Neural cell (in vitro differentiated cells): ENCODE results near the gene ATP6V0A4. TPM values are rescaled to one million over a fixed set of nuclear protein-coding genes. Genes with fewer than 3 reads are reported as not detected.

Experiments used
- H2AFZ ChIP-seq: fragments of 200-600, 300-800 bp; sonication (generic), shearing (Covaris generic); 2 replicates; pipeline ENCODE4 v1.6.0; 2014; ENCODE audit warnings: low read depth, mild to moderate bottlenecking, antibody characterized with exemption, low read length, moderate library complexity
- H3F3A ChIP-seq: fragments of 200-600 bp; shearing (Covaris generic); 2 replicates; pipeline ENCODE4 v1.6.1; 2016; ENCODE audit warnings: mild to moderate bottlenecking, moderate library complexity, mixed read lengths, antibody characterized with exemption, low read length; ENCODE audit not compliant: insufficient read depth, poor library complexity, severe bottlenecking
- H3K27ac ChIP-seq: fragments of 200-600, 300-800 bp; sonication (generic), shearing (Covaris generic); 2 replicates; pipeline ENCODE4 v1.5.1; 2014; ENCODE audit warnings: mild to moderate bottlenecking, low read length, moderate library complexity
- H3K27me3 ChIP-seq: fragments of 300-800, 200-600 bp; sonication (generic), shearing (Covaris generic); 2 replicates; pipeline ENCODE4 v1.6.0; 2014; ENCODE audit warnings: mild to moderate bottlenecking, low read depth, low read length, moderate library complexity; ENCODE audit not compliant: insufficient read depth
- H3K36me3 ChIP-seq: fragments of 300-800, 200-600 bp; sonication (generic), shearing (Covaris generic); 2 replicates; pipeline ENCODE4 v1.5.1; 2014; ENCODE audit warnings: mild to moderate bottlenecking, antibody characterized with exemption, low read length, moderate library complexity; ENCODE audit not compliant: insufficient read depth
- H3K4me2 ChIP-seq: fragments of 300-800, 200-600 bp; sonication (generic), shearing (Covaris generic); 2 replicates; pipeline ENCODE4 v1.6.0; 2014; ENCODE audit warnings: mild to moderate bottlenecking, low read length
- H3K4me3 ChIP-seq: fragments of 300-800, 200-600 bp; sonication (generic), shearing (Covaris generic); 2 replicates; pipeline ENCODE4 v1.5.1; 2014; ENCODE audit warnings: mild to moderate bottlenecking, low read length, moderate library complexity
- H3K79me2 ChIP-seq: fragments of 200-600 bp; shearing (Covaris generic); replicated peaks from 2 replicates; pipeline ENCODE4 v1.6.0; 2014; ENCODE audit warnings: mild to moderate bottlenecking, low read length, moderate library complexity; ENCODE audit not compliant: insufficient read depth
- H3K9ac ChIP-seq: fragments of 300-800, 200-600 bp; sonication (generic), shearing (Covaris generic); 2 replicates; pipeline ENCODE4 v1.6.1; 2016; ENCODE audit warnings: mild to moderate bottlenecking, low read length, mixed read lengths
- H3K9me2 ChIP-seq: fragments of 200-600 bp; shearing (Covaris generic); 2 replicates; pipeline ENCODE4 v1.6.1; 2016; ENCODE audit warnings: mild to moderate bottlenecking, low read length, mixed read lengths; ENCODE audit not compliant: insufficient read depth
- H3K9me3 ChIP-seq: fragments of 200-600, 300-800 bp; sonication (generic), shearing (Covaris generic); 2 replicates; pipeline ENCODE4 v1.6.1; 2016; ENCODE audit warnings: mild to moderate bottlenecking, mixed run types, low read length, moderate library complexity, mixed read lengths
- H4K20me1 ChIP-seq: fragments of 200-600 bp; shearing (Covaris generic); 2 replicates; pipeline ENCODE4 v1.6.1; 2016; ENCODE audit warnings: mild to moderate bottlenecking, mixed run types; ENCODE audit not compliant: insufficient read depth
- EP300 ChIP-seq: fragments of 450-650 bp; conservative IDR thresholded peaks from 2 replicates; pipeline ENCODE4 v1.6.1; 2014; ENCODE audit warnings: antibody characterized with exemption, mild to moderate bottlenecking, moderate library complexity; ENCODE audit not compliant: poor library complexity, severe bottlenecking
- EZH2 ChIP-seq: fragments of 200-600, 300-800 bp; shearing (Covaris generic), sonication (generic); IDR thresholded peaks from 2 replicates; pipeline ENCODE4 v1.6.1; 2014; ENCODE audit warnings: antibody characterized with exemption, low read length, borderline replicate concordance, mild to moderate bottlenecking; ENCODE audit not compliant: insufficient read depth, poor library complexity, severe bottlenecking
- MXI1 ChIP-seq: fragments of 450-650 bp; conservative IDR thresholded peaks from 2 replicates; pipeline ENCODE4 v1.6.1; 2014; ENCODE audit warnings: antibody characterized with exemption, mild to moderate bottlenecking; ENCODE audit not compliant: poor library complexity, severe bottlenecking
- POLR2AphosphoS5 ChIP-seq: IDR thresholded peaks from 2 replicates; pipeline ENCODE4 v1.6.1; 2012
- RAD21 ChIP-seq: fragments of 450-650 bp; conservative IDR thresholded peaks from 2 replicates; pipeline ENCODE4 v1.6.1; 2014; ENCODE audit warnings: antibody characterized with exemption, mild to moderate bottlenecking, moderate library complexity
- SMC3 ChIP-seq: fragments of 450-650 bp; conservative IDR thresholded peaks from 2 replicates; pipeline ENCODE4 v1.6.1; 2014; ENCODE audit warnings: antibody characterized with exemption, mild to moderate bottlenecking, moderate library complexity; ENCODE audit not compliant: poor library complexity
- TAF1 ChIP-seq: IDR thresholded peaks from 2 replicates; pipeline ENCODE4 v1.6.1; 2012; ENCODE audit warnings: low read depth
- polyA plus RNA-seq: library from polyadenylated mRNA; depleted of rRNA; stranded (reverse); fragments of >200 nt; gene quantifications from 2 replicates; pipeline ENCODE4 v1.2.3, GENCODE V29; 2014
- TF ChIP-seq, protein P1 (sequence below): fragments of 450-650 bp; IDR thresholded peaks from 2 replicates; pipeline ENCODE4 v1.5.1; 2014; ENCODE audit warnings: antibody characterized with exemption, mild to moderate bottlenecking, moderate library complexity; ENCODE audit not compliant: poor library complexity, severe bottlenecking
- TF ChIP-seq, protein P2 (sequence below): IDR thresholded peaks from 2 replicates; pipeline ENCODE4 v1.6.1; 2012; ENCODE audit warnings: borderline replicate concordance

ATP6V0A4 gene
- polyA plus RNA-seq, 1 donor from 2014 or later: 0.81 TPM

DNA sequence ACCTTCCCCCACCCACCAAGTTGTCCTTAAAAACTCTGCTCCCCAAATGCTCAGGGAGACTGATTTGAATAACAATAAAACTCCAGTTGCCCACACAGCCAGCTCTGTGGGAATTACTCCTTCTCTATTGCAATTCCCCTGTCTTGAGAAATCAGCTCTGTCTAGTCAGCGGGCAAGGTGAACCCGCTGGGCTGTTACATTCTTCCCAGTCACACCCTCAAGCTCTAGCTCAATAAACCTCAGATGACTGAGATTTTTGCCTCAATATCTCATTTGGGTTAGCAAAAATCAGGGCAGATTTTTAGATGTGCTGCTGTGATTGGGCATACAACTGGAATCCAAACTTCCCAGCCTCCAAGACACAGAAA, 129.8 kb downstream of the ATP6V0A4 start:
- H3K4me2 ChIP-seq: no peak overlapping the region
- no peak overlapping the region for H3K9ac ChIP-seq

DNA sequence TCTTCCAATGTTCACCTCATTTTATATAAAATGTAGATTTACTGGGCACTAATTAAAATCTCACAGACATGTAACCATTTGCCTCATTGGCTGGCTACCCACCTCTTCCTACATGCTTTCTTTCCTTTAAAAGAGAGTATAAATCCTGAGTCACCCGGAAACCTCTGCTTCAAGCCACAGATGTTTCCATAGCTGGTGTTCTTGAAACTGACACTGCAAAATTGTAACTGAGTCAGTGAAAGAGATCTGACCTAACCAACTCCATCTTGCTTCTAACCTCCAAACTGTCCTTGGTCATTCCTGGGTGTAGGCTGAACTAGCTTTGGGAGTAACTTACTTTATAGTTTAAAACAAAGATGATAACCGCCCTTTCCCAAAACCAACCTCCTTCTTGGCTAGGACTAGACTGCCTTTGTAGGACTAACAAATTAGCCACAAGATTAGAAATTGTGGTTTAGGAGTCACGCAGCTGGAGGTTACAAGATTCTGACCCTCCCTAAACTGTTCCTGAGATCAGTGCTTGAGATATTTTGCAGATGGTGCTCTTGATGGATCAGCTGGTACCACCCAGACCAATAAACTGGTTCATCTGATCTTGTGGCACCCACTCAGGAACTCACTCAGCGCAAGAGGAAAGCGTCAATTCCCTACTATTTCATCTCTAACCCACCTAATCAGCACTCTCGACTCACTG, 130.3 kb downstream of the ATP6V0A4 start:
- Histone ChIP-seq H3K27me3 (no peaks in the 10 kb centered on the region), H3K4me3 (no peak overlapping the region), H3K27ac (no peak overlapping the region), H3K9me2 (no peaks in the 10 kb centered on the region), H3F3A (no peaks in the 10 kb centered on the region), H2AFZ (no peak overlapping the region), H4K20me1 (no peaks in the 10 kb centered on the region), H3K9me3 (no peaks in the 10 kb centered on the region), H3K9ac (no peak overlapping the region), H3K4me2 (no peak overlapping the region), H3K36me3 (no peaks in the 10 kb centered on the region), H3K79me2 (no peaks in the 10 kb centered on the region)
- TF ChIP-seq RAD21: no peak
- TF ChIP-seq EZH2: no peak
- no peak for TF ChIP-seq POLR2AphosphoS5
- TF ChIP-seq MXI1: no peak
- no peak for TF ChIP-seq TAF1

More for the DNA sequence above, 129.8 kb downstream of the ATP6V0A4 start:
- Histone ChIP-seq H3K79me2 (no peaks in the 10 kb centered on the region), H3K4me3 (no peak overlapping the region), H4K20me1 (no peaks in the 10 kb centered on the region), H3F3A (no peaks in the 10 kb centered on the region), H3K27me3 (no peaks in the 10 kb centered on the region), H3K9me3 (no peaks in the 10 kb centered on the region), H3K9me2 (no peaks in the 10 kb centered on the region), H2AFZ (no peak overlapping the region), H3K36me3 (no peaks in the 10 kb centered on the region), H3K27ac (no peak overlapping the region)
- TF ChIP-seq, protein P1, sequence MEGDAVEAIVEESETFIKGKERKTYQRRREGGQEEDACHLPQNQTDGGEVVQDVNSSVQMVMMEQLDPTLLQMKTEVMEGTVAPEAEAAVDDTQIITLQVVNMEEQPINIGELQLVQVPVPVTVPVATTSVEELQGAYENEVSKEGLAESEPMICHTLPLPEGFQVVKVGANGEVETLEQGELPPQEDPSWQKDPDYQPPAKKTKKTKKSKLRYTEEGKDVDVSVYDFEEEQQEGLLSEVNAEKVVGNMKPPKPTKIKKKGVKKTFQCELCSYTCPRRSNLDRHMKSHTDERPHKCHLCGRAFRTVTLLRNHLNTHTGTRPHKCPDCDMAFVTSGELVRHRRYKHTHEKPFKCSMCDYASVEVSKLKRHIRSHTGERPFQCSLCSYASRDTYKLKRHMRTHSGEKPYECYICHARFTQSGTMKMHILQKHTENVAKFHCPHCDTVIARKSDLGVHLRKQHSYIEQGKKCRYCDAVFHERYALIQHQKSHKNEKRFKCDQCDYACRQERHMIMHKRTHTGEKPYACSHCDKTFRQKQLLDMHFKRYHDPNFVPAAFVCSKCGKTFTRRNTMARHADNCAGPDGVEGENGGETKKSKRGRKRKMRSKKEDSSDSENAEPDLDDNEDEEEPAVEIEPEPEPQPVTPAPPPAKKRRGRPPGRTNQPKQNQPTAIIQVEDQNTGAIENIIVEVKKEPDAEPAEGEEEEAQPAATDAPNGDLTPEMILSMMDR: no peak
- no peak for TF ChIP-seq POLR2AphosphoS5
- no peak for TF ChIP-seq SMC3
- TF ChIP-seq TAF1: no peak
- TF ChIP-seq EZH2: no peak
- TF ChIP-seq MXI1: no peak
- no peak for TF ChIP-seq RAD21
- TF ChIP-seq EP300: no peak
- TF ChIP-seq, protein P2, sequence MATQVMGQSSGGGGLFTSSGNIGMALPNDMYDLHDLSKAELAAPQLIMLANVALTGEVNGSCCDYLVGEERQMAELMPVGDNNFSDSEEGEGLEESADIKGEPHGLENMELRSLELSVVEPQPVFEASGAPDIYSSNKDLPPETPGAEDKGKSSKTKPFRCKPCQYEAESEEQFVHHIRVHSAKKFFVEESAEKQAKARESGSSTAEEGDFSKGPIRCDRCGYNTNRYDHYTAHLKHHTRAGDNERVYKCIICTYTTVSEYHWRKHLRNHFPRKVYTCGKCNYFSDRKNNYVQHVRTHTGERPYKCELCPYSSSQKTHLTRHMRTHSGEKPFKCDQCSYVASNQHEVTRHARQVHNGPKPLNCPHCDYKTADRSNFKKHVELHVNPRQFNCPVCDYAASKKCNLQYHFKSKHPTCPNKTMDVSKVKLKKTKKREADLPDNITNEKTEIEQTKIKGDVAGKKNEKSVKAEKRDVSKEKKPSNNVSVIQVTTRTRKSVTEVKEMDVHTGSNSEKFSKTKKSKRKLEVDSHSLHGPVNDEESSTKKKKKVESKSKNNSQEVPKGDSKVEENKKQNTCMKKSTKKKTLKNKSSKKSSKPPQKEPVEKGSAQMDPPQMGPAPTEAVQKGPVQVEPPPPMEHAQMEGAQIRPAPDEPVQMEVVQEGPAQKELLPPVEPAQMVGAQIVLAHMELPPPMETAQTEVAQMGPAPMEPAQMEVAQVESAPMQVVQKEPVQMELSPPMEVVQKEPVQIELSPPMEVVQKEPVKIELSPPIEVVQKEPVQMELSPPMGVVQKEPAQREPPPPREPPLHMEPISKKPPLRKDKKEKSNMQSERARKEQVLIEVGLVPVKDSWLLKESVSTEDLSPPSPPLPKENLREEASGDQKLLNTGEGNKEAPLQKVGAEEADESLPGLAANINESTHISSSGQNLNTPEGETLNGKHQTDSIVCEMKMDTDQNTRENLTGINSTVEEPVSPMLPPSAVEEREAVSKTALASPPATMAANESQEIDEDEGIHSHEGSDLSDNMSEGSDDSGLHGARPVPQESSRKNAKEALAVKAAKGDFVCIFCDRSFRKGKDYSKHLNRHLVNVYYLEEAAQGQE: no peak
